Measurements from ENCODE around the gene ZSWIM4. TPM values are rescaled to one million over a fixed set of nuclear protein-coding genes. Genes with fewer than 3 reads are reported as not detected.

ZSWIM4 gene
- total RNA-seq, 6 experiments from 2014 or later, result 0.98 to 3.7 (median 1.7) TPM

GRCh38 chr19:13856497-13856896 is 61.3 kb downstream of the ZSWIM4 start:
- Histone ChIP-seq H3K36me3 (no peaks in the 10 kb centered on the region), H3K9me3 (no peaks in the 10 kb centered on the region), H3K27ac (no peak overlapping the region), H3K27me3 (no peaks in the 10 kb centered on the region), H3K4me1 (no peaks in the 10 kb centered on the region), H3K4me3 (no peak overlapping the region)
- 29% methylated on average over 2 of the region's 2 CpGs for WGBS (ENCODE audit: insufficient coverage, low coverage, low lambda C conversion rate, missing lambda C conversion rate)
- ATAC-seq (no peak), DNase-seq (no peak)
- intact Hi-C loops (cut with DNase I), result loop anchor here in 1 of 2 donors (5.0 kb wide), 1 partner anchor 249 kb away; no protein-coding TSS in a partner anchor
- TF ChIP-seq CTCF (IDR thresholded peaks at IDR 0.05) (no peak), POLR2A (IDR thresholded peaks at IDR 0.05) (no peak)

GRCh38 chr19:13859361-13859880 is 64.2 kb downstream of the ZSWIM4 start:
- H3K4me1 ChIP-seq, result peaks cover 0 to 6% (median 0%) of the 10 kb centered on the region in 4 donors
- H3K27ac ChIP-seq, result no peak overlapping the region
- no peak for ATAC-seq
- no peaks in the 10 kb centered on the region for H3K9me3 ChIP-seq
- no peaks in the 10 kb centered on the region for H3K36me3 ChIP-seq
- intact Hi-C loops (cut with DNase I), result loop anchor here in 1 of 2 donors (5.0 kb wide), 1 partner anchor 252 kb away; no protein-coding TSS in a partner anchor
- no peak for DNase-seq
- TF ChIP-seq CTCF (IDR thresholded peaks at IDR 0.05) (no peak), POLR2A (IDR thresholded peaks at IDR 0.05) (no peak)
- 90% methylated on average over 2 of the region's 3 CpGs for WGBS (ENCODE audit: insufficient coverage, low coverage, low lambda C conversion rate, missing lambda C conversion rate)
- no peak overlapping the region for H3K4me3 ChIP-seq
- no peaks in the 10 kb centered on the region for H3K27me3 ChIP-seq

GRCh38 chr19:13860679-13861391 is 65.6 kb downstream of the ZSWIM4 start:
- peaks cover 0 to 6% (median 1%) of the 10 kb centered on the region in 4 donors for H3K4me1 ChIP-seq
- H3K9me3 ChIP-seq, result no peaks in the 10 kb centered on the region
- no peaks in the 10 kb centered on the region for H3K36me3 ChIP-seq
- DNase-seq (no peak), ATAC-seq (no peak)
- H3K4me3 ChIP-seq, result no peak overlapping the region
- TF ChIP-seq CTCF (IDR thresholded peaks at IDR 0.05) (no peak), POLR2A (IDR thresholded peaks at IDR 0.05) (no peak)
- H3K27ac ChIP-seq, result peak overlapping the region in 2 of 3 donors; percentile 67 to 84
- intact Hi-C loops (cut with DNase I), result loop anchor here (5.0 to 10.0 kb wide), 3 partner anchors 74 to 586 kb away; no protein-coding TSS in a partner anchor
- no peaks in the 10 kb centered on the region for H3K27me3 ChIP-seq
- 80% methylated on average over 10 of the region's 13 CpGs for WGBS (ENCODE audit: insufficient coverage, low coverage, low lambda C conversion rate, missing lambda C conversion rate)

GRCh38 chr19:13861392-13861713 is 66.1 kb downstream of the ZSWIM4 start:
- no peaks in the 10 kb centered on the region for H3K36me3 ChIP-seq
- DNase-seq (no peak), ATAC-seq (peak in 1 of 4 donors; percentile 1)
- TF ChIP-seq POLR2A (IDR thresholded peaks at IDR 0.05), result no peak
- TF ChIP-seq CTCF (IDR thresholded peaks at IDR 0.05), result no peak
- H3K4me1 ChIP-seq, result peaks cover 0 to 6% (median 2%) of the 10 kb centered on the region in 4 donors
- H3K27me3 ChIP-seq, result no peaks in the 10 kb centered on the region
- peak overlapping the region; percentile 67 to 84 (median 67) for H3K27ac ChIP-seq
- intact Hi-C loops (cut with DNase I), result loop anchor here (5.0 to 10.0 kb wide), 3 partner anchors 74 to 587 kb away; no protein-coding TSS in a partner anchor
- H3K4me3 ChIP-seq, result peak overlapping the region; percentile 32 to 45 (median 42)
- no peaks in the 10 kb centered on the region for H3K9me3 ChIP-seq
- WGBS (ENCODE audit: insufficient coverage, low coverage, low lambda C conversion rate, missing lambda C conversion rate), result 20% methylated on average over 6 of the region's 11 CpGs

All from right lobe of liver (tissue), 6 donors.